ENCODE data around the gene ESR2. TPM values are rescaled to one million over a fixed set of nuclear protein-coding genes. Genes with fewer than 3 reads are reported as not detected.

Gene ESR2
- total and polyA plus RNA-seq, 7 experiments from 2014 or later, result 0.07 to 0.19 (median 0.12) TPM; not detected in 2

- H3K4me3 ChIP-seq (ENCODE audit: low read length), result no peak overlapping the region
- no peaks in the 10 kb centered on the region for H3K9me3 ChIP-seq (ENCODE audit: control insufficient read depth in 2 of 3, low read length in 3 of 3)
- no peak overlapping the region for H3K4me3 Mint-ChIP-seq
- no peak overlapping the region for H3K27ac Mint-ChIP-seq
- ATAC-seq (no peak), DNase-seq (no peak)
- no peak overlapping the region for H3K27ac ChIP-seq (ENCODE audit: low read depth, low read length)
- H3K4me1 ChIP-seq (ENCODE audit: control insufficient read depth in 2 of 2, insufficient read depth in 2 of 2, low read length in 2 of 2), result peaks cover 0 to 7% of the 10 kb centered on the region in 2 donors
- ChIA-PET POLR2A (no interaction called here), CTCF (no interaction called here)
- intact Hi-C loops (cut with micrococcal nuclease), result no loop called here
- peaks cover 19 to 48% (median 43%) of the 10 kb centered on the region in 7 donors for H3K4me1 Mint-ChIP-seq
- H3K27me3 ChIP-seq (ENCODE audit: control insufficient read depth in 2 of 2, insufficient read depth in 2 of 2, low read length in 2 of 2), result no peaks in the 10 kb centered on the region
- peaks cover 0 to 4% (median 0%) of the 10 kb centered on the region in 3 experiments for H3K36me3 ChIP-seq (ENCODE audit: control insufficient read depth in 2 of 3, insufficient read depth in 3 of 3, low read length in 3 of 3)
- peaks cover 0 to 46% (median 9%) of the 10 kb centered on the region in 5 donors for H3K36me3 Mint-ChIP-seq
- H3K9me3 Mint-ChIP-seq, result no peaks in the 10 kb centered on the region
- H3K27me3 Mint-ChIP-seq, result no peaks in the 10 kb centered on the region
These were observed 96.2 kb downstream of the ESR2 start for GRCh38 chr14:64197996-64198395.

GRCh38 chr14:64196814-64197411 is 97.3 kb downstream of the ESR2 start:
- DNase-seq, result peak in 2 of 9 donors; percentile 12 to 14
- peak overlapping the region; percentile 24 to 73 (median 62) for H3K4me3 Mint-ChIP-seq
- H3K27ac ChIP-seq (ENCODE audit: low read depth, low read length), result no peak overlapping the region
- peaks cover 0 to 51% (median 13%) of the 10 kb centered on the region in 5 donors for H3K36me3 Mint-ChIP-seq
- H3K36me3 ChIP-seq (ENCODE audit: control insufficient read depth in 2 of 3, insufficient read depth in 3 of 3, low read length in 3 of 3), result peaks cover 0 to 6% (median 5%) of the 10 kb centered on the region in 3 experiments
- CTCF ChIA-PET, result no interaction called here
- peaks cover 0 to 7% of the 10 kb centered on the region in 2 donors for H3K4me1 ChIP-seq (ENCODE audit: control insufficient read depth in 2 of 2, insufficient read depth in 2 of 2, low read length in 2 of 2)
- POLR2A ChIA-PET, result no interaction called here
- peak; percentile 60 for ATAC-seq
- peak overlapping the region in 8 of 9 donors; percentile 1 to 81 (median 44) for H3K27ac Mint-ChIP-seq
- no peaks in the 10 kb centered on the region for H3K9me3 ChIP-seq (ENCODE audit: control insufficient read depth in 2 of 3, low read length in 3 of 3)
- intact Hi-C loops (cut with micrococcal nuclease), result no loop called here
- H3K9me3 Mint-ChIP-seq, result no peaks in the 10 kb centered on the region
- no peak overlapping the region for H3K4me3 ChIP-seq (ENCODE audit: low read length)
- no peaks in the 10 kb centered on the region for H3K27me3 ChIP-seq (ENCODE audit: control insufficient read depth in 2 of 2, insufficient read depth in 2 of 2, low read length in 2 of 2)
- no peaks in the 10 kb centered on the region for H3K27me3 Mint-ChIP-seq
- H3K4me1 Mint-ChIP-seq, result peaks cover 19 to 46% (median 39%) of the 10 kb centered on the region in 7 donors

GRCh38 chr14:64196056-64196455 is 98.1 kb downstream of the ESR2 start:
- H3K4me3 ChIP-seq (ENCODE audit: low read length), result no peak overlapping the region
- H3K27ac ChIP-seq (ENCODE audit: low read depth, low read length), result no peak overlapping the region
- ATAC-seq, result no peak
- H3K27me3 ChIP-seq (ENCODE audit: control insufficient read depth in 2 of 2, insufficient read depth in 2 of 2, low read length in 2 of 2), result no peaks in the 10 kb centered on the region
- ChIA-PET POLR2A (no interaction called here), CTCF (no interaction called here)
- Mint-ChIP-seq H3K4me1 (peaks cover 22 to 46% (median 39%) of the 10 kb centered on the region in 7 donors), H3K4me3 (peak overlapping the region in 3 of 10 donors; percentile 9 to 50 (median 26)), H3K27me3 (no peaks in the 10 kb centered on the region), H3K9me3 (no peaks in the 10 kb centered on the region), H3K27ac (peak overlapping the region in 1 of 9 donors; percentile 67), H3K36me3 (peaks cover 3 to 57% (median 21%) of the 10 kb centered on the region in 5 donors)
- no peak for DNase-seq
- H3K36me3 ChIP-seq (ENCODE audit: control insufficient read depth in 2 of 3, insufficient read depth in 3 of 3, low read length in 3 of 3), result peaks cover 0 to 11% (median 6%) of the 10 kb centered on the region in 3 experiments
- intact Hi-C loops (cut with micrococcal nuclease), result no loop called here
- H3K9me3 ChIP-seq (ENCODE audit: control insufficient read depth in 2 of 3, low read length in 3 of 3), result no peaks in the 10 kb centered on the region
- H3K4me1 ChIP-seq (ENCODE audit: control insufficient read depth in 2 of 2, insufficient read depth in 2 of 2, low read length in 2 of 2), result peaks cover 0 to 7% of the 10 kb centered on the region in 2 donors

GRCh38 chr14:64195199-64195598 is 99.0 kb downstream of the ESR2 start:
- POLR2A ChIA-PET, result interaction anchor here (0.7 kb wide), 1 partner anchor 275 kb away, joined by 3 read pairs; no protein-coding TSS in a partner anchor
- CTCF ChIA-PET, result no interaction called here
- peaks cover 10 to 61% (median 29%) of the 10 kb centered on the region in 5 donors for H3K36me3 Mint-ChIP-seq
- intact Hi-C loops (cut with micrococcal nuclease), result no loop called here
- H3K9me3 Mint-ChIP-seq, result no peaks in the 10 kb centered on the region
- H3K4me1 Mint-ChIP-seq, result peaks cover 22 to 46% (median 39%) of the 10 kb centered on the region in 7 donors
- DNase-seq, result no peak
- Histone ChIP-seq H3K36me3 (ENCODE audit: control insufficient read depth in 2 of 3, insufficient read depth in 3 of 3, low read length in 3 of 3) (peaks cover 0 to 11% (median 11%) of the 10 kb centered on the region in 3 experiments), H3K27me3 (ENCODE audit: control insufficient read depth in 2 of 2, insufficient read depth in 2 of 2, low read length in 2 of 2) (no peaks in the 10 kb centered on the region), H3K4me3 (ENCODE audit: low read length) (no peak overlapping the region), H3K9me3 (ENCODE audit: control insufficient read depth in 2 of 3, low read length in 3 of 3) (no peaks in the 10 kb centered on the region), H3K27ac (ENCODE audit: low read depth, low read length) (no peak overlapping the region), H3K4me1 (ENCODE audit: control insufficient read depth in 2 of 2, insufficient read depth in 2 of 2, low read length in 2 of 2) (peaks cover 0 to 7% of the 10 kb centered on the region in 2 donors)
- peak overlapping the region in 3 of 10 donors; percentile 3 to 34 (median 17) for H3K4me3 Mint-ChIP-seq
- peak; percentile 76 for ATAC-seq
- H3K27ac Mint-ChIP-seq, result peak overlapping the region in 8 of 9 donors; percentile 46 to 86 (median 68)
- H3K27me3 Mint-ChIP-seq, result no peaks in the 10 kb centered on the region

- Histone ChIP-seq H3K4me3 (ENCODE audit: low read length) (no peak overlapping the region), H3K9me3 (ENCODE audit: control insufficient read depth in 2 of 3, low read length in 3 of 3) (no peaks in the 10 kb centered on the region), H3K4me1 (ENCODE audit: control insufficient read depth in 2 of 2, insufficient read depth in 2 of 2, low read length in 2 of 2) (peaks cover 0 to 7% of the 10 kb centered on the region in 2 donors), H3K36me3 (ENCODE audit: control insufficient read depth in 2 of 3, insufficient read depth in 3 of 3, low read length in 3 of 3) (peaks cover 0 to 18% (median 11%) of the 10 kb centered on the region in 3 experiments), H3K27me3 (ENCODE audit: control insufficient read depth in 2 of 2, insufficient read depth in 2 of 2, low read length in 2 of 2) (no peaks in the 10 kb centered on the region), H3K27ac (ENCODE audit: low read depth, low read length) (no peak overlapping the region)
- Mint-ChIP-seq H3K4me3 (peak overlapping the region in 2 of 10 donors; percentile 3 to 37), H3K27ac (peak overlapping the region in 8 of 9 donors; percentile 36 to 80 (median 64)), H3K27me3 (no peaks in the 10 kb centered on the region), H3K9me3 (no peaks in the 10 kb centered on the region), H3K4me1 (peaks cover 22 to 46% (median 39%) of the 10 kb centered on the region in 7 donors), H3K36me3 (peaks cover 11 to 69% (median 35%) of the 10 kb centered on the region in 5 donors)
- CTCF ChIA-PET, result no interaction called here
- POLR2A ChIA-PET, result no interaction called here
- intact Hi-C loops (cut with micrococcal nuclease), result no loop called here
- ATAC-seq, result no peak
- no peak for DNase-seq
These were observed 99.8 kb downstream of the ESR2 start for GRCh38 chr14:64194404-64194803.

- ATAC-seq (no peak), DNase-seq (no peak)
- Mint-ChIP-seq H3K27me3 (no peaks in the 10 kb centered on the region), H3K9me3 (no peaks in the 10 kb centered on the region), H3K4me3 (no peak overlapping the region), H3K27ac (peak overlapping the region in 6 of 9 donors; percentile 36 to 80 (median 56)), H3K4me1 (peaks cover 21 to 46% (median 39%) of the 10 kb centered on the region in 7 donors), H3K36me3 (peaks cover 11 to 68% (median 35%) of the 10 kb centered on the region in 5 donors)
- Histone ChIP-seq H3K36me3 (ENCODE audit: control insufficient read depth in 2 of 3, insufficient read depth in 3 of 3, low read length in 3 of 3) (peaks cover 0 to 24% (median 11%) of the 10 kb centered on the region in 3 experiments), H3K27me3 (ENCODE audit: control insufficient read depth in 2 of 2, insufficient read depth in 2 of 2, low read length in 2 of 2) (no peaks in the 10 kb centered on the region), H3K27ac (ENCODE audit: low read depth, low read length) (no peak overlapping the region), H3K4me1 (ENCODE audit: control insufficient read depth in 2 of 2, insufficient read depth in 2 of 2, low read length in 2 of 2) (peaks cover 0 to 7% of the 10 kb centered on the region in 2 donors), H3K9me3 (ENCODE audit: control insufficient read depth in 2 of 3, low read length in 3 of 3) (no peaks in the 10 kb centered on the region), H3K4me3 (ENCODE audit: low read length) (no peak overlapping the region)
- intact Hi-C loops (cut with micrococcal nuclease), result no loop called here
- ChIA-PET CTCF (no interaction called here), POLR2A (no interaction called here)
These were observed 100.3 kb downstream of the ESR2 start for GRCh38 chr14:64193821-64194220.
